A549 (cell line): ENCODE data around the gene ABCB11.

Experiments
- EP300 ChIP-seq, 2 experiments: fragments of >200 bp; sonication (Bioruptor Twin); formaldehyde crosslinking; IDR thresholded peaks; 2 replicates in 1 of 2; 3 replicates in 1 of 2; pipeline ENCODE4 v1.6.1; 2016 to 2017
- KDM1A ChIP-seq: fragments of 200-600 bp; sonication (generic); IDR thresholded peaks from 2 replicates; pipeline ENCODE4 v1.6.1; 2016; ENCODE audit warnings: low read depth, mild to moderate bottlenecking
- POLR2A ChIP-seq: IDR thresholded peaks from 2 replicates; pipeline ENCODE4 v1.6.1; 2012; ENCODE audit warnings: mild to moderate bottlenecking, low read length
- SREBF2 ChIP-seq: fragments of 450-650 bp; IDR thresholded peaks from 2 replicates; pipeline ENCODE4 v1.6.1; 2014; ENCODE audit warnings: mild to moderate bottlenecking, moderate library complexity
- TF ChIP-seq, protein P1 (sequence below): fragments of >200 bp; sonication (Bioruptor Twin); formaldehyde crosslinking; IDR thresholded peaks from 3 replicates; pipeline ENCODE4 v1.5.1; 2016
- TF ChIP-seq, protein P2 (sequence below): fragments of >200 bp; sonication (Bioruptor Twin); formaldehyde crosslinking; IDR thresholded peaks from 3 replicates; pipeline ENCODE4 v1.6.1; 2016

DNA sequence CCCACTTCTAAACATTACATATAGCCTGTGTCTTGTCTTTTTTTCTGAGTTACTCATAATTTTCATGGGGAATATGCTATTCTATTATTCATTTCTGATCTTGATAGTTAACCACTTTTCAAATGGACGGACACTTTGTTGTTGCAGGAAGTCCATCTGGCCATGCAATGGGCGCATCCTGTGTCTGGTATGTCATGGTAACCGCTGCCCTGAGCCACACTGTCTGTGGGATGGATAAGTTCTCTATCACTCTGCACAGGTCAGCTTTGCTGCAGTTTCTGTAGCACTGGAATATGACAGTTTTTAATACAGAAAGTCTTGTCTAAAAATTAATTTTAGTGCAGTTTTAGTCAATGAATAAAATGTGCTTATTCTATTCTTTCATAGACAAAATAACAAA is 126.8 kb downstream of the ABCB11 start:
- TF ChIP-seq, protein P1, sequence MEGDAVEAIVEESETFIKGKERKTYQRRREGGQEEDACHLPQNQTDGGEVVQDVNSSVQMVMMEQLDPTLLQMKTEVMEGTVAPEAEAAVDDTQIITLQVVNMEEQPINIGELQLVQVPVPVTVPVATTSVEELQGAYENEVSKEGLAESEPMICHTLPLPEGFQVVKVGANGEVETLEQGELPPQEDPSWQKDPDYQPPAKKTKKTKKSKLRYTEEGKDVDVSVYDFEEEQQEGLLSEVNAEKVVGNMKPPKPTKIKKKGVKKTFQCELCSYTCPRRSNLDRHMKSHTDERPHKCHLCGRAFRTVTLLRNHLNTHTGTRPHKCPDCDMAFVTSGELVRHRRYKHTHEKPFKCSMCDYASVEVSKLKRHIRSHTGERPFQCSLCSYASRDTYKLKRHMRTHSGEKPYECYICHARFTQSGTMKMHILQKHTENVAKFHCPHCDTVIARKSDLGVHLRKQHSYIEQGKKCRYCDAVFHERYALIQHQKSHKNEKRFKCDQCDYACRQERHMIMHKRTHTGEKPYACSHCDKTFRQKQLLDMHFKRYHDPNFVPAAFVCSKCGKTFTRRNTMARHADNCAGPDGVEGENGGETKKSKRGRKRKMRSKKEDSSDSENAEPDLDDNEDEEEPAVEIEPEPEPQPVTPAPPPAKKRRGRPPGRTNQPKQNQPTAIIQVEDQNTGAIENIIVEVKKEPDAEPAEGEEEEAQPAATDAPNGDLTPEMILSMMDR: no peak
- TF ChIP-seq POLR2A: no peak
- TF ChIP-seq KDM1A: no peak
- no peak for TF ChIP-seq EP300 (IDR thresholded peaks at IDR 0.05)
- TF ChIP-seq, protein P2, sequence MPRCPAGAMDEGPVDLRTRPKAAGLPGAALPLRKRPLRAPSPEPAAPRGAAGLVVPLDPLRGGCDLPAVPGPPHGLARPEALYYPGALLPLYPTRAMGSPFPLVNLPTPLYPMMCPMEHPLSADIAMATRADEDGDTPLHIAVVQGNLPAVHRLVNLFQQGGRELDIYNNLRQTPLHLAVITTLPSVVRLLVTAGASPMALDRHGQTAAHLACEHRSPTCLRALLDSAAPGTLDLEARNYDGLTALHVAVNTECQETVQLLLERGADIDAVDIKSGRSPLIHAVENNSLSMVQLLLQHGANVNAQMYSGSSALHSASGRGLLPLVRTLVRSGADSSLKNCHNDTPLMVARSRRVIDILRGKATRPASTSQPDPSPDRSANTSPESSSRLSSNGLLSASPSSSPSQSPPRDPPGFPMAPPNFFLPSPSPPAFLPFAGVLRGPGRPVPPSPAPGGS: no peak
- TF ChIP-seq SREBF2: no peak
